ENCODE results near the gene DGKB.

DNA sequence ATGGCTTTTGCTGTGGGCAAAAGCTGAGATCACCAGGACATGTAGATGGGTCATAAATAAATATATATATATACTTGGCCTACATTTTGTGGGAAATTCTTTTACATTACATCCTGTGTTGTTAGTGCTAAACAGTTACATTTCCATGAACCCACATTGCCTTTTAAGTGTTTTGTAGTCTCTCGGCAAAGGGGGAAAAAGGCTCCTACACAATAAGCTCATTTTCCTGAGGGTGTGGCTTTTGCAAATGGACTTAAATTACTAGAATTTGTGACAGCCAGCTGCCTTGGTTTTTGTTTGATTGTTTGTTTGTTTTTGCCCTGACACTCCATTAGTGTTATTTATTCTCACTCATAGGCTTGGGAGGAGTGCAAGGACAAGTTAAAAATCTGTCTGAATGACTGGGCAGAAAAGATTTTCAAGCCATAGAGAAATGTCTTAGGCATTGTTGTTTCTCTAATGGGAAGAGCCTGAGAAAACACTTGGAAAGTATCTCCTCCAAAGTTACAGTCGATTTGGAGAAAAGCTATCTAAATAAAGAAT is 128.8 kb downstream of the DGKB start:
- TF ChIP-seq CTCF (IDR thresholded peaks at IDR 0.05) (no peak), POLR2A (IDR thresholded peaks at IDR 0.05) (no peak)

Measured in body of pancreas (tissue), 4 donors.